ENCODE data around the gene USP21.

DNA sequence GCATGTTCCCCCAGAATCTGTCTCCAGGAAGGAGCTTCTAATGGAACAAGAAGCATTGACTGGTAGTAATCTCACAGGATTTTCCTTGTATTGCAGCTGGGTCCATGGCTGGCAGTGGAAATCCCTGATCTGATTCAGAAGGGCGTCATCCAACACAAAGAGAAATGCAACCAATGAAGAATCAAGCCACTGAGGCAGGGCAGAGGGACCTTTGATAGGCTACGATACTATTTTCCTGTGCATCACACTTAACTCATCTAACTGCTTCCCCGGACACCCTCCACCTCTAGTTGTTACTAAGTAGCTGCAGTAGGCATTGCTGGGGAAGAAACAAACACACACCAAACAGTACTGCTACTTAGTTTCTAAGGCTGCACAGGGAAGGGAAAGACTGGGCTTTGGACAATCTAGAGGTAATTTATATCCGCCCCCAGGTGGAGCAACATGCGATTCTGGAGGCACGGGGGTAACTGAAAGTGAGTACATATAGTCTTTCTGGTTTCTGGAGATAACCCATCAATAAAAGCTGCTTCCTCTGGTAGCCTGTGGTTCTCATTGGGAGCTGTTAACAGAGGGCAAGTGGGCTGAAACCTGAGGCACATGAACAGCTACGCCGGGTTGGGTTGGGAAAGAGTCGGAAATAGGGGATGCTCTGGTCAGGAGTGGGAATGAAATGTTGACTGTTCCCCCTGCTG lies 837 bp upstream of the USP21 start:
- TF ChIP-seq POLR2A (IDR thresholded peaks at IDR 0.05) (no peak), CTCF (IDR thresholded peaks at IDR 0.05) (no peak)

All from Peyer's patch (tissue), 4 donors.